Choroid plexus epithelial cell (primary cell): ENCODE data around the gene SPECC1.
"Not testable (repeated sequence)": the region's sequence is repeated elsewhere in the genome, so short reads cannot be mapped to it uniquely, and the experiment has no call there.

ENCODE experiments used
- DNase-seq: peaks from one replicate; pipeline ENCODE4 v3.0.0-alpha.2; 2010; ENCODE audit warnings: low read depth
- H3K4me3 ChIP-seq: 2 replicates; pipeline ENCODE4 v1.5.1; 2011; ENCODE audit warnings: low read depth, mild to moderate bottlenecking, control low read depth, low read length, moderate library complexity
- TF ChIP-seq, protein P1 (sequence below): conservative IDR thresholded peaks from 2 replicates; pipeline ENCODE4 v1.5.1; 2011; ENCODE audit warnings: low read depth, mild to moderate bottlenecking, control low read depth, inconsistent platforms, low read length, moderate library complexity

SPECC1 gene

DNA sequence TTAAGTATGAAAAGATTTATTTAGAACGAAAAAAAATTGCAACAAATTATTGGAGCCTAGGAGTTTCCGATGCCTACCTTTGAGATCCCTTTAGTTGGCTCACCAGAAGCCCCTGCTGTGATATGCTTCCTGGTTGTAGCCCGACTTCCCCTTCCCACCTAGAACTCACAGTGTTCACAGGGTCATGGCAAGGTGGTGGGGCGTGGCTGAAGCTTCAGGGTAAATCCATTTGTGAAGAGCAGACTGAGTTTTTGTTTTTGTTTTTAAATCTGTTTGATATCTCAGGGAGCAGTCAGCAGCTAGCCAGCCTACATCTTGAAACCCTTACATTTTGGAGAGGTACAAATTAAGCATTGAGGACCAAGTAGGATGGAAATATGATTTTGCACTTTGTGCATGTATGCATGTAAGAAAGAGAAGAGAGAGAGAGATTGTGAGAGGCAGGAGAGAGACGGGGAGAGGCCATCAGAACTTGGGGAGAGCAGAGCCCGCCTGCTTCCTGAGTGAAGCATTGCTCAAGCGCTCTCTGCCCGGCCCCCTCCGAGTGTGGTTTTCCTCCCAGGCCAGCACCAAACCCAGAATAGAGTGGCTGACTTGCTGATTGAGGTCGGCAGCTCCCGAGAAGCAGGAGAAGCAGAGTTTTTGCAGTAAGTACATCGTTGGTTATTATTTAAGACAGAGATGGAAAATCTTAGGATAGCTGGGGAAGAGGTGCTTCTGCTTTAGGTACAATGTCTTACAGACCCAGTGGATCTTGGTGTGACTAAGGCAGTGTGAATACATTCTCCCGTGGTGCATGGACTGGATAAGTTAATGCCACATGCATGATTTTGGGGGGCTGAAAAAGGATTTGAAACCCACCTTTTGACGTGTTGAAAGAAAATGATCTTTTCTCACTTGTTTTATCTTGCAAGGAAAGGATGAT is 64.2 kb downstream of the SPECC1 start:
- peak; percentile 71 for DNase-seq
- H3K4me3 ChIP-seq, result no peak overlapping the region
- TF ChIP-seq, protein P1, sequence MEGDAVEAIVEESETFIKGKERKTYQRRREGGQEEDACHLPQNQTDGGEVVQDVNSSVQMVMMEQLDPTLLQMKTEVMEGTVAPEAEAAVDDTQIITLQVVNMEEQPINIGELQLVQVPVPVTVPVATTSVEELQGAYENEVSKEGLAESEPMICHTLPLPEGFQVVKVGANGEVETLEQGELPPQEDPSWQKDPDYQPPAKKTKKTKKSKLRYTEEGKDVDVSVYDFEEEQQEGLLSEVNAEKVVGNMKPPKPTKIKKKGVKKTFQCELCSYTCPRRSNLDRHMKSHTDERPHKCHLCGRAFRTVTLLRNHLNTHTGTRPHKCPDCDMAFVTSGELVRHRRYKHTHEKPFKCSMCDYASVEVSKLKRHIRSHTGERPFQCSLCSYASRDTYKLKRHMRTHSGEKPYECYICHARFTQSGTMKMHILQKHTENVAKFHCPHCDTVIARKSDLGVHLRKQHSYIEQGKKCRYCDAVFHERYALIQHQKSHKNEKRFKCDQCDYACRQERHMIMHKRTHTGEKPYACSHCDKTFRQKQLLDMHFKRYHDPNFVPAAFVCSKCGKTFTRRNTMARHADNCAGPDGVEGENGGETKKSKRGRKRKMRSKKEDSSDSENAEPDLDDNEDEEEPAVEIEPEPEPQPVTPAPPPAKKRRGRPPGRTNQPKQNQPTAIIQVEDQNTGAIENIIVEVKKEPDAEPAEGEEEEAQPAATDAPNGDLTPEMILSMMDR, result no peak

DNA sequence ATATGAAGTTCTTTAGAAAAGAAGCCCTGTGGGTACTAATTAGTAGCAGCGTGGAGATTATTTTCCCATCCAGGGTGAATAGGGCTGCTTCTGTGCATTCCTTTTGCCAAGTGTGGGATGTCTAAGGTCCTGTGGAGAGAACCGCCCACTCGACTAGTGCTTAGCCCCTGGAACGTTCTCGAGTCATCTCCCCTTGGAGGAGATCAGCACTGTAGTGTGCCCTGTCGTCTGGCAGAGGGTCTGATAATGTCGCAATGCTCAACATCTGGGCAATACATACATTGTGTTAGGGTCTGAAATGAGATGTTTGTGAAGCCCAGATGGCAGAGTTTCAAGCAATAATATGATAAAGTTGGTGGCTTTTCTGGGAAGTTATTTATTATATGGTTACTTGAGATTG is 64.8 kb downstream of the SPECC1 start:
- no peak for DNase-seq
- TF ChIP-seq, protein P1, result no peak
- H3K4me3 ChIP-seq, result no peak overlapping the region

DNA sequence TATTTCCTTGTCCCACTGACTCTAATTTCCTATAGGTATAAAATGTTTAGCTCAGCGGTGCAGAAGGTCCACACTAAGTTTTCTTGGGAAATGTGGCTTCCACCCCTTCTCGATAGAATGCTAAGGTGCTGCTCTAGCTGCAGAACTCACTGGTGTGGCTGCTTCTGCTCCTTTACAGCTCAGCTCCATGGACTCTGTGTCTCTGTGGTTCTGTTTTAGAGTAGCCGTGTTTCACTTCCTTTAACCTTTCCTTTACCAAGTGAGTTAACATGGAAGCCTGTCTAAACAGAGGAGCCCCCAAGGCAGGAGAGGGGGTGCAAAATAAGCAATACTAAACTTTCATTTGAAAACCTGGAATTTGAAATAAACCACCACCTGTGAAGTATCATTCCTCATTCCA is 65.3 kb downstream of the SPECC1 start:
- DNase-seq, result no peak
- TF ChIP-seq, protein P1, result no peak
- H3K4me3 ChIP-seq, result no peak overlapping the region

DNA sequence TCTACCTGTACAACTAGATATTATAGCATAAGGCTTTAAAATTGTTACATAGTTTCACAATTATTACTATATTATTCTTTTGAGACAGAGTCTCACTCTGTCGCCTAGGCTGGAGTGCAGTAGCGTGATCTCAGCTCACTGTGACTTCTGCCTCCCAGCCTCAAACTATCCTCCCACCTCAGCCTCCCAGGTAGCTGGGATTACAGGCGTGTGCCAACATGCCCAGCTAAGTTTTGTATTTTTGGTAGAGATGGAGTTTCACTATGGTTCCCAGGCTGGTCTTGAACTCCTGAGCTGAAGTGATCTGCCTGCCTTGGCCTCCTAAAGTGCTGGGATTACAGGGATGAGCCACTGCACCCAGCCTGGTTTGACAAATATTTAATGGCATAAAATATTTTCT is 67.0 kb downstream of the SPECC1 start:
- not testable (repeated sequence) for DNase-seq, H3K4me3 ChIP-seq

DNA sequence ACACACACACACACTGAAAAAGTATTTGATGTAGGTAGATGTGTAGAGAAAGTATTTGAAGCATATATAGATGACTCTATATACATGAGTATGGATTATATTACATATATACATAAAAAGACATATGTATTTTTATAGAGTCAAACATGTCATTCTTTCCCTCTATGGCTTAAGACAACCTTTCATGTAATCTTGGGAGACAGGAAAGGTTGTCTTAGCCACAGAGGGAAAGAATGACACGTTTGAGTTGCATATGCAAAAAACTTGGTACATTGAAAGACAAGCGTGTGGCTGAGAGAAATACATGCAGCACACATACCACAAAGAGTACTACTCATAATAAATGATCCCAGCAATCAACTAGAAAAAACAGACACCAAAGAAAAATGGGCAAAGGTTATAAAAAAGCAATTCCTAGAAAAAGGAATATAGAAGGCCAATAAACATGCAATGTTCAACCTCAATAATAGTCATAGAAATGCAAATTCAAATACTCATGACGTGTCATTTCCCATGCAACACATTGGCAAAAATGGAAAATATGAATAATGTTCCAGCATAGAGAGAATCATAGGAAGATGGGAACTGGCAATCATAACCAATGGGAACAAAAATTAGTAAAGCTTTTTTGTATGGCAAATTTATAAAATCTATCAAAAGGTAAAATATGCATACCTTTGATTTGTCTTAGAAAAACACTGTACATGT is 69.0 kb downstream of the SPECC1 start:
- TF ChIP-seq, protein P1, result no peak
- no peak overlapping the region for H3K4me3 ChIP-seq
- DNase-seq, result no peak

DNA sequence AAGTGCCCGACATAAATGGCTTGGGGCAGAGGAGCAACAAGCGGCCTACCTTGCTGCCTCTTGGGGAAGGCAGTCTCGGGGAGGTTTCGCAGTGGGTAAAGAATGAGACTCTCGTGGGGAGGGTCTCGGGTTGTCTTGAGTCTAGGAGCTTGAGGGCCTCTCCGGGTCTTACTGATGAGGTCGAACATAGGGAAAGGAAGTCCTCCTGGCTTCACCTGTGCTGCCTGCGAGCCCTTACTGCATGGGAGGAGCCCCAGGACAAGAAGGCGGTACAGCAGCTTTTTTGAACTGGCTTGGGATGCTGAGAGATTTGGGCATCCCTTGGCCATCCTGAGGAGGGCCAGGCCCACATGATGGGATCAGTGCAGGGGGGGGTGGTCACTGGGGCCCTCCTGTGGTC is 71.4 kb downstream of the SPECC1 start:
- TF ChIP-seq, protein P1, result no peak
- no peak for DNase-seq
- no peak overlapping the region for H3K4me3 ChIP-seq

DNA sequence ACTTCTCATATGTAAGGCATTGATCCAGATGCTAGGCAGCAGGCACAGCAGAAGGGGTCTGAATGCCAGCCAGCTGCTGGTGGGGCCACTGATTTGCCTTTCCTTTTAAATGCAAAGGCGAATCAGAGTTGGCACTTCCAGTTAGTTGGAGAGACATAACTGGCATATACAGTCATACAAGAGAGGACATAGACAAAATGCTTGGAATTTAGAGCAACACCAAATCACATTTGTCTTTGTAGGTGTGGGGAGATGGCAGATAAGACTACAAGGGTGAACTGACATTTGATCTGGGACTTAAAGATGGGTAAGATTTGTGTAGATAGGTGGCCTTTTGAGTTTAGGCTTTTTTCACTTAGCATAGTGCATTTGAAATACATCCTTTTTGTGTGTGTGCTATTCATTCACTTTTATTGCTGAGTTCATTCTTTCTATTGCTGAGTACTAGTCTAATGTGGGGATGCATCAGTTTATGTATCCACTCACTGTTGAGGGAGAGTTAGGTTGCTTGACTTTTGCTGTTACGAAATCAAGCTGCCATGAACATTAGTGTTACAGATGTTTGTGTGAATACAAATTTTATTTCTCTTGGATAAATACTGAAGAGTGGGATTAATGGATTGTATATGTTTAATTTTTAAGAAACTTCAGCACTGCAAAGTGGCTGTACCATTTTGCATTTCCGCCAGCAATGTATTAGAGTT is 74.1 kb downstream of the SPECC1 start:
- no peak overlapping the region for H3K4me3 ChIP-seq
- no peak for DNase-seq
- TF ChIP-seq, protein P1, result no peak
